ENCODE results near the gene GRAMD1A.

GRCh38 chr19:35063940-35064818 lies 64.1 kb downstream of the GRAMD1A start:
- TF ChIP-seq CTCF (IDR thresholded peaks at IDR 0.05) (no peak), POLR2A (IDR thresholded peaks at IDR 0.05) (no peak)

Data from Peyer's patch (tissue), 4 donors.